GM18951 (cell line): Measurements from ENCODE around the gene TFAP2E.

Experiments
- POLR2A ChIP-seq: IDR thresholded peaks from 4 replicates; pipeline ENCODE4 v1.6.1; 2011; ENCODE audit warnings: mild to moderate bottlenecking; ENCODE audit not compliant: insufficient read length, insufficient read depth; ENCODE audit errors: extremely low read depth
- in situ Hi-C: fragments of 300-500 bp; cut with MboI; formaldehyde crosslinking; loops from one replicate; pipeline ENCODE4 v1.12.0; 2022; ENCODE audit warnings: low sequenced_read_pairs, mixed read lengths, inconsistent platforms; ENCODE audit not compliant: unreplicated experiment

Gene TFAP2E

GRCh38 chr1:35600593-35600992 is 27.5 kb downstream of the TFAP2E start:
- in situ Hi-C loops, result no loop called here
- no peak for TF ChIP-seq POLR2A

GRCh38 chr1:35603468-35603867 is 30.4 kb downstream of the TFAP2E start:
- TF ChIP-seq POLR2A, result no peak
- in situ Hi-C loops, result no loop called here

GRCh38 chr1:35603941-35604340 is 30.8 kb downstream of the TFAP2E start:
- in situ Hi-C loops, result no loop called here
- no peak for TF ChIP-seq POLR2A

- in situ Hi-C loops, result no loop called here
- no peak for TF ChIP-seq POLR2A
Measured at GRCh38 chr1:35605071-35605866, 32.2 kb downstream of the TFAP2E start.

- no peak for TF ChIP-seq POLR2A
- in situ Hi-C loops, result no loop called here
Measured at GRCh38 chr1:35605867-35606182, 32.7 kb downstream of the TFAP2E start.

- in situ Hi-C loops, result no loop called here
- no peak for TF ChIP-seq POLR2A
Measured at GRCh38 chr1:35611655-35612054, 38.5 kb downstream of the TFAP2E start.

GRCh38 chr1:35615440-35615839 is 42.3 kb downstream of the TFAP2E start:
- in situ Hi-C loops, result no loop called here
- TF ChIP-seq POLR2A, result no peak

GRCh38 chr1:35619237-35620121 is 46.4 kb downstream of the TFAP2E start:
- in situ Hi-C loops, result no loop called here
- TF ChIP-seq POLR2A, result no peak

- in situ Hi-C loops, result no loop called here
- TF ChIP-seq POLR2A, result no peak
Measured at GRCh38 chr1:35622510-35623178, 49.5 kb downstream of the TFAP2E start.

GRCh38 chr1:35623832-35624231 is 50.7 kb downstream of the TFAP2E start:
- in situ Hi-C loops, result no loop called here
- no peak for TF ChIP-seq POLR2A

GRCh38 chr1:35629051-35629450 is 55.9 kb downstream of the TFAP2E start:
- in situ Hi-C loops, result no loop called here
- no peak for TF ChIP-seq POLR2A

- no peak for TF ChIP-seq POLR2A
- in situ Hi-C loops, result no loop called here
Measured at GRCh38 chr1:35631396-35631795, 58.3 kb downstream of the TFAP2E start.

- TF ChIP-seq POLR2A, result no peak
- in situ Hi-C loops, result no loop called here
Measured at GRCh38 chr1:35633547-35633946, 60.4 kb downstream of the TFAP2E start.
